Mesothelial cell of epicardium (in vitro differentiated cells): Measurements from ENCODE around the gene CCR8. TPM values are rescaled to one million over a fixed set of nuclear protein-coding genes. Genes with fewer than 3 reads are reported as not detected.
A peak's percentile ranks its signal among the peaks of the same experiment; 100 is the strongest.

ENCODE experiments used
- DNase-seq, 2 experiments: peaks; one replicate each; pipeline ENCODE4 v3.0.0; 2021; ENCODE audit warnings: low spot score in 2 of 2; ENCODE audit not compliant: unreplicated experiment in 2 of 2
- H3K27ac Mint-ChIP-seq: 2 replicates; pipeline ENCODE4 v1.8.0; 2021; ENCODE audit warnings: mixed read lengths
- H3K27me3 Mint-ChIP-seq: 2 replicates; pipeline ENCODE4 v1.8.0; 2021; ENCODE audit warnings: low read depth, mixed read lengths
- H3K36me3 Mint-ChIP-seq: 2 replicates; pipeline ENCODE4 v1.8.0; 2021; ENCODE audit warnings: mixed read lengths
- H3K4me1 Mint-ChIP-seq: 2 replicates; pipeline ENCODE4 v1.8.0; 2021; ENCODE audit warnings: mixed read lengths
- H3K4me3 Mint-ChIP-seq: 2 replicates; pipeline ENCODE4 v1.8.0; 2021; ENCODE audit warnings: mild to moderate bottlenecking, moderate library complexity, mixed read lengths
- H3K9me3 Mint-ChIP-seq: 2 replicates; pipeline ENCODE4 v1.8.0; 2021; ENCODE audit warnings: mixed read lengths
- CTCF ChIP-seq: fragments of 200-600 bp; sonication (generic); IDR thresholded peaks from one replicate; pipeline ENCODE4 v1.5.0; 2021; ENCODE audit warnings: antibody characterized with exemption; ENCODE audit not compliant: unreplicated experiment
- total RNA-seq: library from RNA; stranded (reverse); gene quantifications from 3 replicates; pipeline ENCODE4 v1.2.1, GENCODE V29; 2021

CCR8 gene
- total RNA-seq, 1 donor from 2014 or later, result not detected

GRCh38 chr3:39343760-39344159 is 14.3 kb downstream of the CCR8 start:
- Mint-ChIP-seq H3K4me3 (no peak overlapping the region), H3K9me3 (no peaks in the 10 kb centered on the region), H3K4me1 (peaks cover 16% of the 10 kb centered on the region)

GRCh38 chr3:39344746-39345344 is 15.3 kb downstream of the CCR8 start:
- Mint-ChIP-seq H3K36me3 (no peaks in the 10 kb centered on the region), H3K4me3 (no peak overlapping the region)
- no peak for TF ChIP-seq CTCF

More at GRCh38 chr3:39343760-39344159, 14.3 kb downstream of the CCR8 start:
- TF ChIP-seq CTCF, result no peak
- DNase-seq, result no peak
- H3K27ac Mint-ChIP-seq, result no peak overlapping the region
- H3K36me3 Mint-ChIP-seq, result no peaks in the 10 kb centered on the region
- peaks cover 28% of the 10 kb centered on the region for H3K27me3 Mint-ChIP-seq

GRCh38 chr3:39346785-39347585 is 17.5 kb downstream of the CCR8 start:
- Mint-ChIP-seq H3K36me3 (no peaks in the 10 kb centered on the region), H3K4me1 (peaks cover 16% of the 10 kb centered on the region), H3K4me3 (no peak overlapping the region), H3K27me3 (peaks cover 10% of the 10 kb centered on the region), H3K9me3 (no peaks in the 10 kb centered on the region), H3K27ac (peak overlapping the region; percentile 8)
- no peak for TF ChIP-seq CTCF
- no peak for DNase-seq

More at GRCh38 chr3:39344746-39345344, 15.3 kb downstream of the CCR8 start:
- DNase-seq, result no peak
- Mint-ChIP-seq H3K4me1 (peaks cover 16% of the 10 kb centered on the region), H3K27ac (no peak overlapping the region), H3K9me3 (no peaks in the 10 kb centered on the region), H3K27me3 (peaks cover 26% of the 10 kb centered on the region)

- no peak for DNase-seq
- peaks cover 16% of the 10 kb centered on the region for H3K4me1 Mint-ChIP-seq
- no peaks in the 10 kb centered on the region for H3K36me3 Mint-ChIP-seq
- H3K9me3 Mint-ChIP-seq, result peaks cover 4% of the 10 kb centered on the region
- no peak for TF ChIP-seq CTCF
- no peak overlapping the region for H3K4me3 Mint-ChIP-seq
- peaks cover 7% of the 10 kb centered on the region for H3K27me3 Mint-ChIP-seq
- H3K27ac Mint-ChIP-seq, result no peak overlapping the region
These were observed 18.0 kb downstream of the CCR8 start for GRCh38 chr3:39347586-39347876.

- no peak for DNase-seq
- no peak overlapping the region for H3K4me3 Mint-ChIP-seq
These were observed 19.6 kb downstream of the CCR8 start for GRCh38 chr3:39349080-39349479.

More at GRCh38 chr3:39349080-39349479, 19.6 kb downstream of the CCR8 start:
- TF ChIP-seq CTCF, result no peak
- H3K27ac Mint-ChIP-seq, result no peak overlapping the region
- H3K9me3 Mint-ChIP-seq, result peaks cover 5% of the 10 kb centered on the region
- peaks cover 7% of the 10 kb centered on the region for H3K27me3 Mint-ChIP-seq
- H3K4me1 Mint-ChIP-seq, result peaks cover 21% of the 10 kb centered on the region
- H3K36me3 Mint-ChIP-seq, result no peaks in the 10 kb centered on the region
